Natural killer cell (primary cell): Measurements from ENCODE around the gene SIM1. TPM values are rescaled to one million over a fixed set of nuclear protein-coding genes. Genes with fewer than 3 reads are reported as not detected.

Experiments used
- ATAC-seq, 3 donors: fragments of 150-1000 bp in 2 of 3; fragments of 200-7000 bp in 1 of 3; cut with Tn5 transposase; 1 replicate in 1 of 3; 2 replicates in 2 of 3; pipeline ENCODE4 v1.10.0; 2021; ENCODE audit warnings: mild to moderate bottlenecking in 2 of 3, moderate library complexity in 2 of 3
- DNase-seq, 2 donors: peaks; one replicate each; pipeline versions ENCODE4 v3.0.0 to v3.0.0-alpha.2; 2013 to 2021; ENCODE audit warnings: mixed read lengths in 1 of 2
- H3K27ac ChIP-seq: one replicate; pipeline ENCODE4 v1.5.1; 2013; ENCODE audit warnings: mild to moderate bottlenecking, low read length
- H3K27me3 ChIP-seq: one replicate; pipeline ENCODE4 v1.6.1; 2013; ENCODE audit warnings: low read length; ENCODE audit not compliant: control insufficient read depth, insufficient read depth
- H3K36me3 ChIP-seq: one replicate; pipeline ENCODE4 v1.6.1; 2013; ENCODE audit warnings: low read length; ENCODE audit not compliant: control insufficient read depth, insufficient read depth
- H3K4me1 ChIP-seq: one replicate; pipeline ENCODE4 v1.6.1; 2013; ENCODE audit warnings: low read length; ENCODE audit not compliant: control insufficient read depth, insufficient read depth
- H3K4me3 ChIP-seq: one replicate; pipeline ENCODE4 v1.5.1; 2013; ENCODE audit warnings: low read length
- H3K9me3 ChIP-seq: one replicate; pipeline ENCODE4 v1.6.1; 2013; ENCODE audit warnings: low read length; ENCODE audit not compliant: control insufficient read depth, insufficient read depth
- H3K27ac Mint-ChIP-seq, 2 donors: one replicate each; pipeline ENCODE4 v1.8.0; 2022; ENCODE audit warnings: mild to moderate bottlenecking in 2 of 2, mixed read lengths in 2 of 2, moderate library complexity in 1 of 2
- H3K27me3 Mint-ChIP-seq, 2 donors: one replicate each; pipeline ENCODE4 v1.8.0; 2022; ENCODE audit warnings: low read depth in 2 of 2, mixed read lengths in 2 of 2
- H3K36me3 Mint-ChIP-seq: one replicate; pipeline ENCODE4 v1.8.0; 2022; ENCODE audit warnings: mixed read lengths
- H3K4me1 Mint-ChIP-seq, 2 donors: one replicate each; pipeline ENCODE4 v1.8.0; 2022; ENCODE audit warnings: mixed read lengths in 2 of 2
- H3K4me3 Mint-ChIP-seq: one replicate; pipeline ENCODE4 v1.8.0; 2022; ENCODE audit warnings: mild to moderate bottlenecking, moderate library complexity, mixed read lengths
- H3K9me3 Mint-ChIP-seq, 2 donors: one replicate each; pipeline ENCODE4 v1.8.0; 2022; ENCODE audit warnings: mixed read lengths in 2 of 2
- CTCF ChIP-seq: fragments of 200-600 bp; IDR thresholded peaks from one replicate; pipeline ENCODE4 v1.8.0; 2022; ENCODE audit warnings: antibody characterized with exemption
- WGBS: methylation state at CpG from one replicate; pipeline ENCODE4 v1.1.7; 2013; ENCODE audit warnings: missing lambda C conversion rate; ENCODE audit not compliant: insufficient coverage; 5-methylcytosine and 5-hydroxymethylcytosine counted together
- intact Hi-C: fragments of 100-400 bp; cut with micrococcal nuclease; formaldehyde crosslinking; loops from one replicate; pipeline ENCODE4 v1.14.2; 2022
- total RNA-seq, 4 donors: library from RNA; stranded (reverse); fragments of 120-200 nt in 1 of 4; gene quantifications; one replicate each; pipeline versions ENCODE4 v1.2.3 to v1.2.4, GENCODE V29; 2013 to 2022

Gene SIM1
- total RNA-seq, 3 donors from 2014 or later (not counting 1 experiment from before 2014, with no cell fraction given) = not detected

DNA sequence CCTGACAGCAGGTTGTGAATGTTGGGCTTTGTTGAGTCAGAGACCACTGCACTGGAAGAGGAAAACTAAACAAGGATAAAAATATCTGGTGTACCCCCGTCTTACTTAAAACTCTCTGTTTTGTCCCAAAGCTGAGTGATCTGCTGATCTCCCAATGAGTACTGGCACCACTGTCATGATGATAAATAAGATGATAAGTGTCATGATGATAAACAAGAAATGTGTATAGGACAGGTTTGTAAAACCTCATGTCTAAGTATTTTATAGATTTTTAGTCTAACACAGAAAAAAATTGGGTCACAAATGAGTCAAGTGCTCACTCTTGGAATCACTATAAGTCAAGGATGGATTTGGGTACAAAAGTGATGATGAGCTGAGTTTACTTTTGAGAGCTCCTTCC is 8.5 kb upstream of the SIM1 start:
- Histone ChIP-seq H3K4me1 (no peaks in the 10 kb centered on the region), H3K36me3 (no peaks in the 10 kb centered on the region), H3K27me3 (peaks cover 22% of the 10 kb centered on the region), H3K4me3 (no peak overlapping the region), H3K27ac (no peak overlapping the region), H3K9me3 (no peaks in the 10 kb centered on the region)
- no peak for TF ChIP-seq CTCF
- peaks cover 48 to 51% of the 10 kb centered on the region in 2 donors for H3K27me3 Mint-ChIP-seq
- no peak for ATAC-seq
- no peak overlapping the region for H3K27ac Mint-ChIP-seq
- DNase-seq = no peak
- H3K9me3 Mint-ChIP-seq = no peaks in the 10 kb centered on the region
- no peak overlapping the region for H3K4me3 Mint-ChIP-seq
- WGBS = 67% methylated on average over 1 of the region's 1 CpG
- H3K4me1 Mint-ChIP-seq = no peaks in the 10 kb centered on the region
- intact Hi-C loops = no loop called here
- H3K36me3 Mint-ChIP-seq = peaks cover 7% of the 10 kb centered on the region

DNA sequence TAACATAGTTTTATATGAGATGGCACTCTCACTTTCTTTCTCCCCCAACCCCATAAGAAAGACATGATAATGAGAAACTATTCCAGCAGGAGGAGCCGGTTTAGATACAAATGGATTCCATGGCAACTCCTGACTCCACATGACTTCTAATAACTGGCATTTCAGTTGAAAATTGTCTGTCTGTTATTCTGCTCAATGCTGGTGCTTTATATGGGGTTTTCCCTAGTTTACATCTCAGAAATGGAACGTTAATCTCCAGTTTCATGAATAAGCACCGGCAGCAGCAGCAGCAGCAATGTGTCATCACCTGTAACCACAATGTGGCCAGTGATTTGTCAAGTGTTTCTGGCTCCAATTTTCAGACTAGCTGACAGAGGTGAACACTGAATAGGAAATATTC is 8.0 kb upstream of the SIM1 start:
- peaks cover 53 to 57% of the 10 kb centered on the region in 2 donors for H3K27me3 Mint-ChIP-seq
- no peak overlapping the region for H3K27ac Mint-ChIP-seq
- H3K4me1 ChIP-seq = no peaks in the 10 kb centered on the region
- no peak for DNase-seq
- no peak for ATAC-seq
- no peaks in the 10 kb centered on the region for H3K4me1 Mint-ChIP-seq
- no peaks in the 10 kb centered on the region for H3K9me3 Mint-ChIP-seq
- H3K4me3 Mint-ChIP-seq = no peak overlapping the region
- H3K36me3 Mint-ChIP-seq = peaks cover 7% of the 10 kb centered on the region
- H3K27ac ChIP-seq = no peak overlapping the region
- H3K36me3 ChIP-seq = no peaks in the 10 kb centered on the region
- H3K27me3 ChIP-seq = peaks cover 27% of the 10 kb centered on the region
- no peak for TF ChIP-seq CTCF
- H3K9me3 ChIP-seq = no peaks in the 10 kb centered on the region
- intact Hi-C loops = no loop called here
- WGBS = 37% methylated on average over 3 of the region's 3 CpGs
- H3K4me3 ChIP-seq = no peak overlapping the region

DNA sequence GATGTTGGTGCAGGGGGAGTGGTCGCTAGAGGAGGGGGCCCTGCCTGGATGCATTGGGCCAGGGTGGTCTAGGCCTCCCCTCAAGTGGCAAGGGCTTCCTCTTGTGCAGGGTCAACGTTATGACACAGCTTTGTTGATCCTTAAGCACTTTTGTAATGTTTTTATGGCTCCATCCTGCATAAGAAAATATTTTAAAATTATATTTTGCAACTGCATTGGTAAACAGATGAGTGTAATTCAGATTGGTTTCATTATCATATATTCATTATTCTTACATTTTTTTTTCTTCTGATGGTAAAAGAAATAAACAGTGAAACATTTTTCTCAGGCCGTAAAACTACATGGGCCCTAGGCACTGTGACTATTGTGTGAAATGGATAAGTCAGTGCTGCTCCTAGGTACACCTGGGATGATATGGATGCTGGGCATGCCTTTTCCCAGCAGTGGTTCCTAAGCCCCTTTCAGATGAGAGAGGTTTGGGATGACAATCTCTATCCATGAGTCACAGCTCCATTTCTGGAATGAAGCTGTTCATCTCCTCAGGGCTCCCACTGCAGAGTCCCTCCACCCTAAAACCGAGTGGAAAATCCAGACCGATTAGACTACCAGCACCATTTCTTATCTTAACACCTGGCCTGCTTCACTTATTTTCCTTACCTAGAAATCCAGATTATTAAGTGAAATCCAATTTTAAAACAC is 5.8 kb upstream of the SIM1 start:
- Histone ChIP-seq H3K4me3 (no peak overlapping the region), H3K27me3 (peaks cover 48% of the 10 kb centered on the region), H3K36me3 (no peaks in the 10 kb centered on the region), H3K9me3 (peaks cover 11% of the 10 kb centered on the region), H3K4me1 (peaks cover 7% of the 10 kb centered on the region), H3K27ac (no peak overlapping the region)
- Mint-ChIP-seq H3K4me3 (no peak overlapping the region), H3K9me3 (no peaks in the 10 kb centered on the region), H3K27me3 (peaks cover 57 to 67% of the 10 kb centered on the region in 2 donors), H3K4me1 (peaks cover 0 to 6% of the 10 kb centered on the region in 2 donors), H3K36me3 (peaks cover 7% of the 10 kb centered on the region), H3K27ac (no peak overlapping the region)
- TF ChIP-seq CTCF = no peak
- WGBS = 72% methylated on average over 5 of the region's 5 CpGs
- DNase-seq (no peak), ATAC-seq (no peak)
- intact Hi-C loops = no loop called here
